ENCODE data around the gene TMEM39B.
"Not testable (repeated sequence)": the region's sequence is repeated elsewhere in the genome, so short reads cannot be mapped to it uniquely, and the experiment has no call there.

DNA sequence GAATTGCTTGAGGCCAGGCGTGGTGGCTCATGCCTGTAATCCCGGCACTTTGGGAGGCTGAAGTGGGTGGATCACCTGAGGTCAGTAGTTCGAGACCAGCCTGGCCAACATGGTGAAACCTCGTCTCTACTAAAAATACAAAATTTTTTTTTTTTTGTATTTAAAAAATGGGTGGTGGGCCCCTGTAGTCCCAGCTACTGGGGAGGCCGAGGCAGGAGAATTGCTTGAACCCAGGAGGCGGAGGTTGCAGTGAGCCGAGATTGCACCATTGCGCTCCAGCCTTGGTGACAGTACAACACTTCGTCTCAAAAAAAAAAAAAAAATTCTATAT, 61.2 kb downstream of the TMEM39B start:
- not testable (repeated sequence) for TF ChIP-seq RAD21 (IDR thresholded peaks at IDR 0.05; ENCODE audit: low read length); RCOR1 (IDR thresholded peaks at IDR 0.05; ENCODE audit: insufficient replicate concordance, low read length); POLR2A (IDR thresholded peaks at IDR 0.05; ENCODE audit: low read depth, low read length); MXI1 (IDR thresholded peaks at IDR 0.05; ENCODE audit: borderline replicate concordance, low read depth, low read length); MAZ (IDR thresholded peaks at IDR 0.05; ENCODE audit: borderline replicate concordance, low read depth, low read length); RFX5 (IDR thresholded peaks at IDR 0.05; ENCODE audit: low read depth, low read length); NFE2L2 (IDR thresholded peaks at IDR 0.05; ENCODE audit: low read depth, low read length); FOS (IDR thresholded peaks at IDR 0.05; ENCODE audit: low read depth, low read length)
- TF ChIP-seq, protein P1, sequence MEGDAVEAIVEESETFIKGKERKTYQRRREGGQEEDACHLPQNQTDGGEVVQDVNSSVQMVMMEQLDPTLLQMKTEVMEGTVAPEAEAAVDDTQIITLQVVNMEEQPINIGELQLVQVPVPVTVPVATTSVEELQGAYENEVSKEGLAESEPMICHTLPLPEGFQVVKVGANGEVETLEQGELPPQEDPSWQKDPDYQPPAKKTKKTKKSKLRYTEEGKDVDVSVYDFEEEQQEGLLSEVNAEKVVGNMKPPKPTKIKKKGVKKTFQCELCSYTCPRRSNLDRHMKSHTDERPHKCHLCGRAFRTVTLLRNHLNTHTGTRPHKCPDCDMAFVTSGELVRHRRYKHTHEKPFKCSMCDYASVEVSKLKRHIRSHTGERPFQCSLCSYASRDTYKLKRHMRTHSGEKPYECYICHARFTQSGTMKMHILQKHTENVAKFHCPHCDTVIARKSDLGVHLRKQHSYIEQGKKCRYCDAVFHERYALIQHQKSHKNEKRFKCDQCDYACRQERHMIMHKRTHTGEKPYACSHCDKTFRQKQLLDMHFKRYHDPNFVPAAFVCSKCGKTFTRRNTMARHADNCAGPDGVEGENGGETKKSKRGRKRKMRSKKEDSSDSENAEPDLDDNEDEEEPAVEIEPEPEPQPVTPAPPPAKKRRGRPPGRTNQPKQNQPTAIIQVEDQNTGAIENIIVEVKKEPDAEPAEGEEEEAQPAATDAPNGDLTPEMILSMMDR (conservative IDR thresholded peaks at IDR 0.05; ENCODE audit: low read depth, low read length): not testable (repeated sequence)
- TF ChIP-seq, protein P2, sequence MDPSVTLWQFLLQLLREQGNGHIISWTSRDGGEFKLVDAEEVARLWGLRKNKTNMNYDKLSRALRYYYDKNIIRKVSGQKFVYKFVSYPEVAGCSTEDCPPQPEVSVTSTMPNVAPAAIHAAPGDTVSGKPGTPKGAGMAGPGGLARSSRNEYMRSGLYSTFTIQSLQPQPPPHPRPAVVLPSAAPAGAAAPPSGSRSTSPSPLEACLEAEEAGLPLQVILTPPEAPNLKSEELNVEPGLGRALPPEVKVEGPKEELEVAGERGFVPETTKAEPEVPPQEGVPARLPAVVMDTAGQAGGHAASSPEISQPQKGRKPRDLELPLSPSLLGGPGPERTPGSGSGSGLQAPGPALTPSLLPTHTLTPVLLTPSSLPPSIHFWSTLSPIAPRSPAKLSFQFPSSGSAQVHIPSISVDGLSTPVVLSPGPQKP (IDR thresholded peaks at IDR 0.05; ENCODE audit: borderline replicate concordance, low read depth, low read length): not testable (repeated sequence)

Measured in IMR-90 (cell line).